ENCODE measurements around the gene RHOT1. TPM values are rescaled to one million over a fixed set of nuclear protein-coding genes. Genes with fewer than 3 reads are reported as not detected.

Gene RHOT1
- total RNA-seq, 1 experiment from 2014 or later: 24.4 TPM

- no peak overlapping the region for H3K27ac Mint-ChIP-seq
- H3K4me2 ChIP-seq (ENCODE audit: insufficient read depth, insufficient read length, low read length): no peak overlapping the region
Observed at GRCh38 chr17:32156656-32157055, 14.4 kb downstream of the RHOT1 start.

More at GRCh38 chr17:32156656-32157055, 14.4 kb downstream of the RHOT1 start:
- H3K9ac ChIP-seq (ENCODE audit: extremely low read depth, insufficient read length, low read length): no peak overlapping the region
- no peaks in the 10 kb centered on the region for H4K20me1 ChIP-seq (ENCODE audit: control insufficient read depth, insufficient read depth, insufficient read length)
- no peaks in the 10 kb centered on the region for H3K27me3 Mint-ChIP-seq (ENCODE audit: low read depth)
- H2BK12ac ChIP-seq (ENCODE audit: insufficient read length, low read depth, low read length): no peak overlapping the region
- no peak overlapping the region for H4K5ac ChIP-seq (ENCODE audit: insufficient read length, low read depth, low read length)
- no peak overlapping the region for H2BK120ac ChIP-seq (ENCODE audit: low read depth, low read length, poor library complexity, severe bottlenecking)
- no peak overlapping the region for H3K4ac ChIP-seq (ENCODE audit: low read depth, low read length)
- H3K9me3 Mint-ChIP-seq: peaks cover 0 to 3% of the 10 kb centered on the region in 2 experiments; a peak in 2 of 5 replicates
- DNase-seq: no peak
- H3K23ac ChIP-seq (ENCODE audit: insufficient read length, low read depth, low read length): no peak overlapping the region
- H4K91ac ChIP-seq (ENCODE audit: insufficient read length, low read depth, low read length): no peak overlapping the region
- no peak for TF ChIP-seq CTCF (conservative IDR thresholded peaks at IDR 0.05)
- no CpG with 5 or more reads among the region's 1 CpG for whole genome bisulfite sequencing (ENCODE audit: extremely low coverage, insufficient read length, low lambda C conversion rate)
- H3K27me3 ChIP-seq (ENCODE audit: insufficient read depth, low read length): no peaks in the 10 kb centered on the region
- peaks cover 30 to 50% (median 48%) of the 10 kb centered on the region in 3 experiments for H3K36me3 Mint-ChIP-seq (ENCODE audit: insufficient read depth in 1 of 3, low read depth in 3 of 3)
- H3K79me1 ChIP-seq (ENCODE audit: insufficient read depth, low read depth, low read length, poor library complexity, severe bottlenecking): no peaks in the 10 kb centered on the region
- H2BK20ac ChIP-seq (ENCODE audit: low read depth, low read length, poor library complexity, severe bottlenecking): no peak overlapping the region
- H3K4me3 Mint-ChIP-seq: no peak overlapping the region
- H3K14ac ChIP-seq (ENCODE audit: insufficient read depth, low read length): no peak overlapping the region
- no peak overlapping the region for H3T11ph ChIP-seq (ENCODE audit: low read length)
- H3K23me2 ChIP-seq (ENCODE audit: insufficient read length, low read depth, low read length, poor library complexity, severe bottlenecking): no peaks in the 10 kb centered on the region
- no peaks in the 10 kb centered on the region for H3K4me1 ChIP-seq (ENCODE audit: insufficient read depth, low read length)
- H2BK15ac ChIP-seq (ENCODE audit: low read depth, low read length): no peak overlapping the region
- H3K18ac ChIP-seq (ENCODE audit: insufficient read length, low read depth, low read length): no peak overlapping the region
- H3K56ac ChIP-seq (ENCODE audit: insufficient read length, low read depth, low read length): no peak overlapping the region
- H3K79me2 ChIP-seq (ENCODE audit: insufficient read depth, low read length): no peaks in the 10 kb centered on the region
- H3K4me1 Mint-ChIP-seq: peaks cover 0 to 2% of the 10 kb centered on the region in 2 experiments; a peak in 2 of 4 replicates
- no peak overlapping the region for H2BK5ac ChIP-seq (ENCODE audit: insufficient read length, low read length)
- no peak overlapping the region for H2AFZ ChIP-seq (ENCODE audit: low read length)
- no peak overlapping the region for H4K8ac ChIP-seq (replicated peaks; ENCODE audit: insufficient read length, low read depth, low read length)
- no peak overlapping the region for H3K27ac ChIP-seq (ENCODE audit: insufficient read length, low read depth, low read length)
- H2AK5ac ChIP-seq (ENCODE audit: insufficient read length, low read length): no peak overlapping the region
- H3K9me3 ChIP-seq (ENCODE audit: control insufficient read depth, low read depth, low read length): no peaks in the 10 kb centered on the region

Data from H9 (cell line).